ENCODE data around the gene ADAMTS2. TPM values are rescaled to one million over a fixed set of nuclear protein-coding genes. Genes with fewer than 3 reads are reported as not detected.

Gene ADAMTS2
- total and polyA plus RNA-seq, 2 of the 8 experiments (the other 6 are each of a cell fraction or from before 2014, with no cell fraction given) = 6.6 to 7.3 TPM

- Histone ChIP-seq H4K8ac (ENCODE audit: extremely low read depth, insufficient read depth, low read length) (no peak overlapping the region), H3K9me3 (ENCODE audit: insufficient read depth in 2 of 2, low read depth in 1 of 2, low read length in 1 of 2) (no peaks in the 10 kb centered on the region), H4K91ac (replicated peaks; ENCODE audit: insufficient read length, low read length) (no peak overlapping the region), H2BK120ac (replicated peaks; ENCODE audit: low read depth, low read length) (no peak overlapping the region), H4K20me1 (replicated peaks in 1 of 2; ENCODE audit: control insufficient read depth in 1 of 2, insufficient read depth in 2 of 2, low read length in 2 of 2) (no peaks in the 10 kb centered on the region), H4K5ac (ENCODE audit: insufficient read length, low read depth, low read length) (no peak overlapping the region), H2BK20ac (ENCODE audit: low read length) (no peak overlapping the region), H3K27ac (ENCODE audit: low read depth, low read length) (no peak overlapping the region), H3K23me2 (ENCODE audit: low read depth, low read length) (no peaks in the 10 kb centered on the region), H3K23ac (ENCODE audit: insufficient read length) (no peak overlapping the region), H3K79me1 (ENCODE audit: low read depth, low read length) (no peaks in the 10 kb centered on the region), H2BK5ac (ENCODE audit: low read depth, low read length) (no peak overlapping the region; the same call in 1 of the 2 replicates), H3K79me2 (ENCODE audit: control insufficient read depth in 1 of 2, insufficient read depth in 2 of 2, low read length in 2 of 2) (no peaks in the 10 kb centered on the region), H3K4me2 (ENCODE audit: insufficient read depth in 1 of 2, low read depth in 2 of 2, low read length in 2 of 2) (no peak overlapping the region), H3K36me3 (ENCODE audit: control insufficient read depth in 2 of 4, insufficient read depth in 4 of 4, low read length in 3 of 4) (no peaks in the 10 kb centered on the region), H2BK12ac (ENCODE audit: low read depth, low read length) (0 out of 2 replicates have a peak overlapping the region, but pooled peaks have one; percentile 50), H3K4me3 (ENCODE audit: extremely low read depth in 1 of 4, insufficient read depth in 2 of 4, low read depth in 3 of 4, low read length in 4 of 4) (no peak overlapping the region), H2AK5ac (ENCODE audit: low read depth, low read length) (no peak overlapping the region; the same call in 1 of the 2 replicates), H3K4ac (replicated peaks; ENCODE audit: insufficient read length, low read depth, low read length) (no peak overlapping the region), H2AFZ (ENCODE audit: low read length) (no peak overlapping the region), H3K9ac (replicated peaks in 1 of 4; ENCODE audit: extremely low read depth in 1 of 4, low read depth in 3 of 4, low read length in 3 of 4) (no peak overlapping the region), H3K56ac (replicated peaks; ENCODE audit: insufficient read length, low read depth, low read length) (no peak overlapping the region), H3K4me1 (replicated peaks in 1 of 4; ENCODE audit: control insufficient read depth in 3 of 4, insufficient read depth in 4 of 4, low read length in 3 of 4) (peaks cover 0 to 19% (median 13%) of the 10 kb centered on the region in 4 experiments; a peak in 6 of 7 replicates), H3K18ac (ENCODE audit: extremely low read depth, low read length) (no peak overlapping the region), H2BK15ac (ENCODE audit: low read length) (peak overlapping the region; percentile 29; the same call in 1 of the 2 replicates), H3K27me3 (replicated peaks in 1 of 4; ENCODE audit: control insufficient read depth in 3 of 4, extremely low read depth in 1 of 4, insufficient read depth in 3 of 4, low read length in 3 of 4) (no peaks in the 10 kb centered on the region), H3K14ac (ENCODE audit: insufficient read length) (no peak overlapping the region)
- CTCF ChIA-PET (ENCODE audit: partially characterized antibody) = interaction anchor here (0.6 to 3.5 kb wide), 3 partner anchors 15 to 226 kb away, joined by 3 to 20 read pairs (median 7); no protein-coding TSS in a partner anchor
- POLR2A ChIA-PET (ENCODE audit: partially characterized antibody) = interaction anchor here (0.7 kb wide), 1 partner anchor 26 kb away, joined by 3 read pairs; no protein-coding TSS in a partner anchor
- WGBS, 2 experiments (ENCODE audit: extremely low coverage in 1 of 2, insufficient coverage in 1 of 2, insufficient read length in 1 of 2, insufficient replicate concordance in 2 of 2, low coverage in 1 of 2, low lambda C conversion rate in 2 of 2, missing lambda C conversion rate in 1 of 2) = 87% methylated on average over 9 of the region's 9 CpGs; no CpG with 5 or more reads in 1 of the 2 experiments
- no peak for DNase-seq (ENCODE audit: low read depth in 1 of 2, low spot score in 2 of 2)
- no peak for FAIRE-seq
- TF ChIP-seq RFX5 (IDR thresholded peaks at IDR 0.05; ENCODE audit: borderline replicate concordance, low read depth, low read length) (no peak), HDAC6 (IDR thresholded peaks at IDR 0.05; ENCODE audit: low read depth, low read length) (no peak), SP4 (IDR thresholded peaks at IDR 0.05; ENCODE audit: low read length) (no peak), JUN (IDR thresholded peaks at IDR 0.05; ENCODE audit: low read depth, low read length) (no peak), NRF1 (IDR thresholded peaks at IDR 0.05; ENCODE audit: low read depth, low read length) (no peak), CHD2 (IDR thresholded peaks at IDR 0.05; ENCODE audit: low read length) (no peak)
Observed at GRCh38 chr5:179181988-179182387, 163.3 kb downstream of the ADAMTS2 start.
